GM12878 (cell line): Measurements from ENCODE around the gene CR1. TPM values are rescaled to one million over a fixed set of nuclear protein-coding genes. Genes with fewer than 3 reads are reported as not detected.

Experiments
- ATAC-seq: fragments of 200-7000 bp; cut with Tn5 transposase; 3 replicates; pipeline ENCODE4 v1.9.1; 2020; ENCODE audit warnings: mild to moderate bottlenecking, moderate library complexity
- BruUV-seq: library from RNA; stranded (reverse); fragments of 400-500 nt; replicated peaks from 2 replicates; lab custom pipeline; 2021; lab: Mats Ljungman, UMichigan
- CTCF ChIA-PET: fragments of 300-600 bp; sonication (Branson Sonifier 250); formaldehyde crosslinking; extraction: SDS; loops from one replicate; lab custom pipeline; 2021; ENCODE audit warnings: inconsistent platforms; lab: Yijun Ruan, JAX
- POLR2A ChIA-PET: fragments of 350-600 bp; formaldehyde crosslinking; extraction: SDS; loops from one replicate; lab custom pipeline; 2021; ENCODE audit warnings: inconsistent platforms; lab: Charles Lee
- RAD21 ChIA-PET: fragments of 300-600 bp; sonication (Branson Sonifier 250); formaldehyde crosslinking; loops from one replicate; lab custom pipeline; 2023; ENCODE audit warnings: antibody characterized with exemption; ENCODE audit not compliant: unreplicated experiment; lab: Charles Lee
- SMC1A ChIA-PET: fragments of 300-600 bp; sonication (Branson Sonifier 250); formaldehyde crosslinking; loops from one replicate; lab custom pipeline; 2023; ENCODE audit not compliant: unreplicated experiment, uncharacterized antibody; lab: Charles Lee
- DNase-seq: peaks from one replicate; pipeline ENCODE4 v3.0.0-alpha.2; 2011; ENCODE audit warnings: low read depth, low spot score
- FAIRE-seq: peaks from 3 replicates; lab custom pipeline; 2011; peaks lifted over from hg19 to GRCh38; lab: Jason Lieb, UNC
- H2AFZ ChIP-seq: 2 replicates; pipeline ENCODE4 v1.6.0; 2011; ENCODE audit warnings: low read depth, low read length, control low read depth; ENCODE audit not compliant: control insufficient read depth
- H3K27ac ChIP-seq: 2 replicates; pipeline ENCODE4 v1.5.1; 2011; ENCODE audit warnings: control low read depth; ENCODE audit not compliant: control insufficient read depth, insufficient read depth
- H3K27me3 ChIP-seq, 2 experiments: replicated peaks in 1 of 2; 2 replicates each; pipeline versions ENCODE4 v1.6.0 to v1.6.1; 2011; ENCODE audit warnings: low read length in 1 of 2; ENCODE audit not compliant: control insufficient read depth in 2 of 2, insufficient read depth in 2 of 2
- H3K36me3 ChIP-seq, 2 experiments: 2 replicates each; pipeline ENCODE4 v1.5.1; 2011; ENCODE audit warnings: low read length in 1 of 2; ENCODE audit not compliant: control insufficient read depth in 2 of 2, insufficient read depth in 2 of 2
- H3K4me1 ChIP-seq: 2 replicates; pipeline ENCODE4 v1.6.1; 2011; ENCODE audit warnings: mild to moderate bottlenecking, low read length, moderate library complexity, mixed read lengths; ENCODE audit not compliant: control insufficient read depth, insufficient read depth
- H3K4me2 ChIP-seq: 2 replicates; pipeline ENCODE4 v1.6.0; 2011; ENCODE audit warnings: control low read depth; ENCODE audit not compliant: control insufficient read depth, insufficient read depth
- H3K4me3 ChIP-seq: fragments of 200-600 bp; sonication (generic); 2 replicates; pipeline ENCODE4 v1.5.1; 2016
- H3K79me2 ChIP-seq: 2 replicates; pipeline ENCODE4 v1.6.0; 2011; ENCODE audit warnings: low read length; ENCODE audit not compliant: control insufficient read depth, insufficient read depth
- H3K9ac ChIP-seq: 2 replicates; pipeline ENCODE4 v1.8.0; 2011; ENCODE audit warnings: low read length, control low read depth, mixed read lengths; ENCODE audit not compliant: control insufficient read depth, insufficient read depth
- H3K9me3 ChIP-seq: replicated peaks from 3 replicates; pipeline ENCODE4 v1.5.1; 2011; ENCODE audit warnings: mild to moderate bottlenecking, low read length; ENCODE audit not compliant: control insufficient read depth, insufficient read depth
- H4K20me1 ChIP-seq: 2 replicates; pipeline ENCODE4 v1.6.0; 2011; ENCODE audit not compliant: control insufficient read depth, insufficient read depth
- BHLHE40 ChIP-seq, 2 experiments: fragments of 450-650 bp in 1 of 2; IDR thresholded peaks; 2 replicates each; pipeline ENCODE4 v1.6.1; 2011 to 2017; ENCODE audit warnings: low read depth in 2 of 2, borderline replicate concordance in 1 of 2, improper control_type of control experiment in 1 of 2, low read length in 1 of 2, mild to moderate bottlenecking in 1 of 2
- DPF2 ChIP-seq: fragments of 450-650 bp; IDR thresholded peaks from 2 replicates; pipeline ENCODE4 v1.6.1; 2017; ENCODE audit warnings: mild to moderate bottlenecking
- EED ChIP-seq: sonication (generic); IDR thresholded peaks from 2 replicates; pipeline ENCODE4 v1.6.1; 2016; ENCODE audit warnings: antibody characterized with exemption, low read depth
- GABPA ChIP-seq: IDR thresholded peaks from 2 replicates; pipeline ENCODE4 v1.6.1; 2014; ENCODE audit warnings: antibody characterized with exemption, low read depth, mild to moderate bottlenecking, inconsistent platforms
- GATAD2B ChIP-seq: fragments of 450-650 bp; conservative IDR thresholded peaks from 2 replicates; pipeline ENCODE4 v1.6.1; 2017; ENCODE audit warnings: low read depth, mild to moderate bottlenecking, moderate library complexity
- JUND ChIP-seq: IDR thresholded peaks from 2 replicates; pipeline ENCODE4 v1.6.1; 2012; ENCODE audit warnings: low read depth, mild to moderate bottlenecking, low read length, improper control_type of control experiment, moderate library complexity
- LARP7 ChIP-seq: fragments of 450-650 bp; IDR thresholded peaks from 2 replicates; pipeline ENCODE4 v1.6.1; 2017; ENCODE audit warnings: mild to moderate bottlenecking
- MTA3 ChIP-seq: IDR thresholded peaks from 2 replicates; pipeline ENCODE4 v1.6.1; 2012; ENCODE audit warnings: low read length, inconsistent platforms, borderline replicate concordance
- NFIC ChIP-seq: IDR thresholded peaks from 2 replicates; pipeline ENCODE4 v1.6.1; 2012; ENCODE audit warnings: low read depth, mild to moderate bottlenecking, inconsistent platforms, low read length, moderate library complexity
- RELB ChIP-seq: fragments of 450-650 bp; IDR thresholded peaks from 2 replicates; pipeline ENCODE4 v1.6.1; 2017; ENCODE audit warnings: low read depth, mild to moderate bottlenecking, moderate library complexity
- SMC3 ChIP-seq: IDR thresholded peaks from 2 replicates; pipeline ENCODE4 v1.6.1; 2011; ENCODE audit warnings: low read length, improper control_type of control experiment, borderline replicate concordance
- SUPT20H ChIP-seq: IDR thresholded peaks from 2 replicates; pipeline ENCODE4 v1.6.1; 2011; ENCODE audit warnings: low read depth, mild to moderate bottlenecking, low read length, moderate library complexity, borderline replicate concordance; ENCODE audit not compliant: control insufficient read depth
- TARDBP ChIP-seq: IDR thresholded peaks from 2 replicates; pipeline ENCODE4 v1.6.1; 2016; ENCODE audit warnings: borderline replicate concordance
- ZNF24 ChIP-seq: fragments of 450-650 bp; IDR thresholded peaks from 2 replicates; pipeline ENCODE4 v1.6.1; 2017; ENCODE audit warnings: antibody characterized with exemption, mild to moderate bottlenecking
- WGBS: methylation state at CpG from one replicate; pipeline ENCODE4 v1.1.6; 2016; ENCODE audit warnings: low lambda C conversion rate; ENCODE audit not compliant: insufficient replicate concordance, insufficient coverage; ENCODE audit errors: missing lambda C conversion rate; 5-methylcytosine and 5-hydroxymethylcytosine counted together
- in situ Hi-C: fragments of 300-500 bp; cut with MboI; formaldehyde crosslinking; loops from 9 replicates; pipeline ENCODE4 v1.14.3; 2018; ENCODE audit warnings: mixed read lengths
- intact Hi-C: fragments of 100-400 bp; cut with micrococcal nuclease; formaldehyde crosslinking; loops from one replicate; pipeline ENCODE4 v1.14.2; 2022; ENCODE audit not compliant: unreplicated experiment
- polyA plus RNA-seq, 11 experiments: library from polyadenylated mRNA; depleted of rRNA in 4 of 11; unstranded in 6 of 11; stranded (reverse) in 5 of 11; fragments of >200 nt; fragmentation: Nextera tagmentation in 4 of 11; fragmentation: Illumina TruSeq in 1 of 11; extraction: Ambion mirVana in 4 of 11; extraction: Trizol in 1 of 11; gene quantifications; 1 replicate in 1 of 11; 2 replicates in 10 of 11; pipeline versions ENCODE4 v1.2.1 to v1.2.3, GENCODE V29; 2011 to 2016; ENCODE audit warnings: inconsistent platforms in 2 of 11, missing spikeins in 2 of 11, low read depth in 1 of 11
- total RNA-seq, 4 experiments: library from RNA; depleted of rRNA in 3 of 4; stranded (reverse); fragments of >200 nt in 3 of 4; fragmentation: Illumina TruSeq in 1 of 4; extraction: Trizol in 1 of 4; gene quantifications; 2 replicates each; pipeline versions ENCODE4 v1.2.1 to v1.2.3, GENCODE V29; 2013 to 2021
- TF ChIP-seq, protein P1 (sequence below): fragments of 450-650 bp; IDR thresholded peaks from 2 replicates; pipeline ENCODE4 v1.6.1; 2018; ENCODE audit warnings: borderline replicate concordance, mild to moderate bottlenecking; ENCODE audit not compliant: partially characterized antibody

The CR1 gene
- total and polyA plus RNA-seq, 10 of the 15 experiments (the other 5 are each of a cell fraction or from before 2014, with no cell fraction given), result 0.30 to 8.0 (median 4.3) TPM

GRCh38 chr1:207516729-207517128, 20.8 kb downstream of the CR1 start:
- Histone ChIP-seq H3K27me3 (no peaks in the 10 kb centered on the region), H2AFZ (no peak overlapping the region), H4K20me1 (no peaks in the 10 kb centered on the region), H3K27ac (no peak overlapping the region), H3K9ac (no peak overlapping the region), H3K9me3 (no peaks in the 10 kb centered on the region), H3K36me3 (no peaks in the 10 kb centered on the region), H3K79me2 (no peaks in the 10 kb centered on the region), H3K4me2 (no peak overlapping the region), H3K4me3 (no peak overlapping the region), H3K4me1 (no peaks in the 10 kb centered on the region)
- ChIA-PET SMC1A (no interaction called here), RAD21 (no interaction called here), POLR2A (no interaction called here), CTCF (no interaction called here)
- DNase-seq (no peak), FAIRE-seq (no peak), ATAC-seq (no peak)
- intact Hi-C loops, result no loop called here
- TF ChIP-seq DPF2, result no peak
- TF ChIP-seq TARDBP, result no peak
- no peak for TF ChIP-seq SUPT20H
- no peak for TF ChIP-seq ZNF24
- TF ChIP-seq BHLHE40 (IDR thresholded peaks at IDR 0.05; ENCODE audit: borderline replicate concordance in 1 of 2, low read depth in 2 of 2, low read length in 1 of 2), result no peak
- no peak for TF ChIP-seq JUND
- TF ChIP-seq GATAD2B, result no peak
- in situ Hi-C loops, result no loop called here
- BruUV-seq, result no TSS peak

DNA sequence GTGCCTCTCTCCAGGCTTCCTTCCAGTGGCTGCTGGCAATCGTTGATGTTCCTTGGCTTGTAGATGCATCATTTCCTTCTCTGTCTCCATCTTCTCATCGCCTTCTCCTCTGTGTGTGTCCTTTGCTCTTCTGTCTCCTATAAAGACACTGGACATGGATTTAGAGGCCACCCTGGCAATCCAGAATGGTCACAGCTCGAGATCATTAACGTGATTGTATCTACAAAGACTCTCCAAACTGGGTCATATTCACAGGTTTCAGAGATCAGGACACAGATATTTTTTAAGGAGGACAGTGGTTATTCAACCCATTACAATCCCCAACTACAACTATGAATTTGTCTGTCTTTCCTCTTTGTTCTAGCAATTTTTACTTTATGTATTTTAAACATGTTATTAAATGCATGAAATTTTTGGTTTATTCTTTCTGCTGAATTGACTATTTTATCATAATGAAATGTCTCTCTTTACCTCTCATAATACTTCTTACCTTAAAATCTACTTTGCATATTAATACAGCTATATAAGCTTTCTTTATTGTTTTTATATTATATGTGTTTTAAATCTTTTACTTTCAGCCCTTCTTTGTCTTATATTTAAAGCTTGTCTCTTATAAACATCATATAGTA, 22.8 kb downstream of the CR1 start:
- intact Hi-C loops, result no loop called here
- BruUV-seq, result no TSS peak
- H3K9me3 ChIP-seq, result no peaks in the 10 kb centered on the region
- TF ChIP-seq, protein P1, sequence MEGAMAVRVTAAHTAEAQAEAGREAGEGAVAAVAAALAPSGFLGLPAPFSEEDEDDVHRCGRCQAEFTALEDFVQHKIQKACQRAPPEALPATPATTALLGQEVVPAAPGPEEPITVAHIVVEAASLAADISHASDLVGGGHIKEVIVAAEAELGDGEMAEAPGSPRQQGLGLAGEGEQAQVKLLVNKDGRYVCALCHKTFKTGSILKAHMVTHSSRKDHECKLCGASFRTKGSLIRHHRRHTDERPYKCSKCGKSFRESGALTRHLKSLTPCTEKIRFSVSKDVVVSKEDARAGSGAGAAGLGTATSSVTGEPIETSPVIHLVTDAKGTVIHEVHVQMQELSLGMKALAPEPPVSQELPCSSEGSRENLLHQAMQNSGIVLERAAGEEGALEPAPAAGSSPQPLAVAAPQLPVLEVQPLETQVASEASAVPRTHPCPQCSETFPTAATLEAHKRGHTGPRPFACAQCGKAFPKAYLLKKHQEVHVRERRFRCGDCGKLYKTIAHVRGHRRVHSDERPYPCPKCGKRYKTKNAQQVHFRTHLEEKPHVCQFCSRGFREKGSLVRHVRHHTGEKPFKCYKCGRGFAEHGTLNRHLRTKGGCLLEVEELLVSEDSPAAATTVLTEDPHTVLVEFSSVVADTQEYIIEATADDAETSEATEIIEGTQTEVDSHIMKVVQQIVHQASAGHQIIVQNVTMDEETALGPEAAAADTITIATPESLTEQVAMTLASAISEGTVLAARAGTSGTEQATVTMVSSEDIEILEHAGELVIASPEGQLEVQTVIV, result no peak
- TF ChIP-seq EED, result no peak
- TF ChIP-seq SMC3, result no peak
- no peak for TF ChIP-seq LARP7
- TF ChIP-seq NFIC, result no peak
- no peak for TF ChIP-seq GABPA
- no peak for TF ChIP-seq MTA3
- no peak for TF ChIP-seq RELB

More for the DNA sequence above, 22.8 kb downstream of the CR1 start:
- ChIA-PET SMC1A (interaction anchor here (0.9 to 1.7 kb wide), 3 partner anchors 19 to 435 kb away, joined by 3 to 7 read pairs (median 4); no protein-coding TSS in a partner anchor), RAD21 (interaction anchor here (1.2 kb wide), 1 partner anchor 17 kb away, joined by 3 read pairs; no protein-coding TSS in a partner anchor), POLR2A (no interaction called here), CTCF (interaction anchor here (1.4 to 2.5 kb wide), 2 partner anchors 435 to 466 kb away, joined by 3 to 12 read pairs; partner anchors contain the start of gene PFKFB2)
- no peaks in the 10 kb centered on the region for H4K20me1 ChIP-seq
- no peak overlapping the region for H3K4me2 ChIP-seq
- FAIRE-seq, result no peak
- H3K9ac ChIP-seq, result no peak overlapping the region
- ATAC-seq, result no peak
- H2AFZ ChIP-seq, result no peak overlapping the region
- H3K4me3 ChIP-seq, result no peak overlapping the region
- no peaks in the 10 kb centered on the region for H3K79me2 ChIP-seq
- no peaks in the 10 kb centered on the region for H3K27me3 ChIP-seq
- no peaks in the 10 kb centered on the region for H3K36me3 ChIP-seq
- WGBS, result 88% methylated on average over 4 of the region's 4 CpGs
- DNase-seq, result no peak
- no peaks in the 10 kb centered on the region for H3K4me1 ChIP-seq
- no peak overlapping the region for H3K27ac ChIP-seq
- in situ Hi-C loops, result no loop called here
